T-helper 1 cell (primary cell): ENCODE results near the gene MRPS10.
"Not testable (repeated sequence)": the region's sequence is repeated elsewhere in the genome, so short reads cannot be mapped to it uniquely, and the experiment has no call there.

ENCODE experiments used
- DNase-seq, 5 donors: peaks; one replicate each; pipeline ENCODE4 v3.0.0-alpha.2; 2012 to 2020

The MRPS10 gene

DNA sequence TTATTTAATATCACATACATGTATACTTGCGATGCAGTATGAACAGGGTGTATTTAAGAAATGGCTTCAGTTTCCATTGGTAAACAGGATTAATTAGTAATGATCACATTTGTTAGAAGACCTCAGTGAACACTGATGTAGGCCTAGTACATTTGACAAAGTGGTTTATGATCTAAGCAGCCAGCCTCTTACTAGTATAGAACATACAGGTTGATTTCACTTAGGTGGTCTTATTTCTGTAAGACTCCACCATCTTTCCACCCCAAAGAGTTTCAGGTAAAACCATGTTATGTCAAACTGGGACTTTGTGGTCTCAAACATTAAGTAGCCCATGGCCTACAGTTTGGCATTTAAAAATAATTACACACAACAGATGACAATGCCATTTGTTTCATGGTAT is 20.2 kb upstream of the MRPS10 start:
- DNase-seq = no peak

DNA sequence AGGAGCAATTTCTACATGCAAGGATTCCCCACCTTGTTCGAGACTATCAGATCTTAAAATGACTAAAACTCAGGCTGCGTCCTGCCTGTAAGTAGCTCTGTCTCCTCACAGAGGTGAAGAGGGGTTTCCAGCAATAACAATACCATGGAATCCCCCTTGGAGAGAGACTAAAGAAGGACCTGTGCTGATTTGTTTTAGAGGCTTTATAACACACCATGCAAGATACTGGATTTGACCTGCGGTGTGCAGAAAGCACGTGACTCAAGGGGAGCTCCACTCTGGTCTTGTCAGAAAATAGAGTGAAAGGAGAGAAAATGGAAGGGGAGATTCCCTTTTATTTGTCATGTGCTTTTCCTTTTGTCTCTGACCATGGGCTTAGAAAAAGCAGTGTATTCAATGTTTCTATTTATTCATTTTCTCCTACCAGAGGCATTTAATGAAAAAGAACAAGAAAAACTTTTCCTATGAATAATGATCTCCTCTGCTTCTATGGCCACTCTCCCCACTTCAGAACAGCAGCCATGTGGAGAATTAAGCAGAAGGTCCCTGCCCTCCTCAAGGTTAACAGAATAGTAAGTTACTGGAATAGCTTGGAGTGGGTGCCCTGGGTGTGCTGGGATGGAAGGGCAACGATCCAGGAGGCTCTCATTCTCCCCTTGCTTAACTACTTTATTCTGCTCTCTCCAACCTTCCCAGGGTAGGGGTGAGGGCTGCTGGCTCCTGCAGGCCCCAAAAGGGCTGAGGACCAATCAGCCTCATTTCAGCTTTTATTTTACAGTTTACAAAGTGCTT is 19.2 kb upstream of the MRPS10 start:
- DNase-seq = no peak

DNA sequence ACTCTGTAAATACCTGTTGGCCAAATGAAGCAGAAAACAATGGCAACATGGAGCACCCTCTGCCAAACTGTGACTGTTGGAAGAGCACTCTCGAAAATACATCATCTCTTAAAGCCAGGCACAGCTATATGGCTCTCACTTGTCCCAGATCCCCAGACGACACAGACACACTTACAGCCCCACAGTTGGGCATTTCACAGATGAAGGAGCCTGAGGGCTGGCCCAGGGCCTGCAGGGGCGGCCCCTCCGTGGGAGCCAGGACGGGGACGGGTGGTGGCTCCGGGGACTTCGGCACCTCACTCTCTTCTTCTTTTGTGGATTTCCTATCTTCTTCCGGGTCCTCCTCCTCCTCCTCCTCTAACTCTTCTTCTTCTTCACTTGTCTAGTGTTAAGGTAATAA is 18.4 kb upstream of the MRPS10 start:
- no peak for DNase-seq

DNA sequence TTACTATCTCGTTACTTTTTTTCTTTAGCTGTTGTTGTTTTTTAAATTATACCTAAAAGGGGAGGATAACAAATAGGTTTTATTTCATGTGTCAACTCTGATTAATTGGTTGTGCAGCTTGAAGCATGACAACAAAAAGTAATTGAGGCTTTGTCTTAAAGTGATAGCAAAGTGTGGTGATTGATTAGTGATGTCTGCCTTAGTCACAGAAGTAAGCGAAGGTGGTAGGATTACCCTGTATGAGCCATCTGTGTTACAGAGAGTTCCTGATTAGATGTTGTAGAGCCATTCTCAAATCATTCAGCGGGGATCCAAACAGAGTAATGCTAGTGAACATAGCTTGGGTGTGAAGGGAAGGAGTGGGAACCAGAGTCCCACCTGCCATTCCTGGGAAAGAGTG is 14.4 kb upstream of the MRPS10 start:
- no peak for DNase-seq

- no peak for DNase-seq
Observed at GRCh38 chr6:42230345-42231321, 13.0 kb upstream of the MRPS10 start.

- no peak for DNase-seq
Observed at GRCh38 chr6:42229506-42230119, 12.0 kb upstream of the MRPS10 start.

DNA sequence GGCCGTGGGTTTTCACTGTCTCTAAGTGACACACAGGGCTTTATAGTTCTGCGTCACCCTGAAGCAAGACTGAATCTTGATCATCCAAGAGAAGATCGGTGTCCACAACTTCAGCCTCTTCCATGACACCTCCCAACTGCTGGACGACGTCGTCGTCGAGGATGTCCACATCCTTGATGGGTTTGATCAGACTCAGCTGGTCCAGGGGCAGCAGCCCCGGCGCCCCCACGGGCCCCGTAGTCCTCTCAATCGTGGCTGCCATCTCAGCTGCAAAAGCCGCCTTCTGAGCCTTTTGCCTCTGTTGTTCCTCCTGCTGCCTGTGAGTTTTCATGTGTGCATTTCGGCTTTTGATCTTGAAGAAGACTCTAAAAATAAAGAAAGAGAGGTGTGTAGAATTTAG is 10.6 kb upstream of the MRPS10 start:
- DNase-seq = no peak

DNA sequence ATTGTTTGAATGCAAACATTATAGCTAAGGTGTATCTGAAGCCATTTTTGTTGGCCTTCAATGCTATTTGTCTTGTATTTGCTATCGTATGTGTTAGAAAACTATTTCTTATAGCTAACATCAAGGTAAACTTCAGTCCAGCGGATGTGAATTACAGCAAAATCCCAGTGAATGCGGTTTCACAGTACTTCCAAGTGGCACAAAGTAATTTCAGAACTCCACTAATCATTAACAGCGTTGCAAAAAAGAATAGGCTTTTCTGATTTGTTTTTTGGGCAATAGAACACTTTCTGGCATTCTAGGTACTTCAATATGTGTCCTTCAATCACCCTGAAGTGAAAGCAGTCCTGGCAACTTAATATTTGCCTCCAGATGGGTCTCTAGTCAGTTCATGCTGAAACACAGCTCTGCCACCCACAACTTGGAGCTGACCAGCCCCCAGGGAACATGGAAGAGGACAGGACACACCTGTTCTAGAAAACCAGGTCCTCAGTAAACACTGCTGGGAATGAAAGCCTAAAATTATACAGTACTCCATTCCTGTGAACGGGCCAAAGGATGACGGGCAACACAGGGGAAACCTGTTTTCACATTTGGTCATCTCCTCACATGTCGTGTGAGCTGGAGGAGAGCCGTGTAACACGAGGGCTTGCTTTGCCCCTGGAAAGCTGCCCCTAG is 9.7 kb upstream of the MRPS10 start:
- no peak for DNase-seq

- no peak for DNase-seq
Observed at GRCh38 chr6:42226645-42227143, 9.0 kb upstream of the MRPS10 start.

DNA sequence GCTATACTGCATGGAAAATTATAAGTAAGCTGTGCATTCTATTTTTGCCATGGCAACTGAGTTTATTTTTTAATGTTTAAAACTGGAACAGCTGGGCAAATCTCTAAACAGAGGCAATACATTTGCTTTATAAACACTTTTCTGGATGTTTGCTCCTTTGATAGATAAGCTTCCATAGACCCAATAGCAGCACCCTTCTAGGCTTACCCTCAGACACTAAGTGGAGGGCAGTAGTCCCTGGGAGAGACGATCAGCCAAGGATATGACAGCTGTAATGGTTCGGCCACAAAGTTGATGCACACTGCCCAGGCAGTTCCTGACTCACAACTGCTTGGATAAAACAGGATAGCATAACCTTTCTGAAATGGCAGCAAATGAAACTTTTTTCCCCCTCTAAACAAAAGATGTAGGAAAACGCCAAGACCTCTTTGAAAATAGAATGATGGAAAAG is 8.5 kb upstream of the MRPS10 start:
- DNase-seq = no peak

GRCh38 chr6:42225419-42225818 is 7.8 kb upstream of the MRPS10 start:
- DNase-seq = no peak

DNA sequence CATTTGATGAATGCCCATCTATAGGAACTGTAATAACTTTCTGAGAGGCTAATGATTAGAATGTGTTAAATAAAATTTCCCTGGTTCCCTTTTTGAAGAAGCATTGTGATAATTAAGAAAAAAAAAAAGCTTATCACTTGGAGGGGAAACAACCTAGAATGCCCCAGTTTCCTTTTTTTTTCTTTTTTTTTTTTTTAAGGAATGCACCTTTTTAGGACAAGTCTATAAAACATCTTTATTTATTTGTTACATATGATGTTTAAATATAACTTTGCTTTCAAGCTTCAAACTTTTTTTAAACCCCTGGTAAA is 7.3 kb upstream of the MRPS10 start:
- DNase-seq = no peak

- peak in 1 of 5 donors; percentile 84 for DNase-seq
Observed at GRCh38 chr6:42224222-42225028, 6.8 kb upstream of the MRPS10 start.

- no peak for DNase-seq
Observed at GRCh38 chr6:42222448-42222847, 4.8 kb upstream of the MRPS10 start.

DNA sequence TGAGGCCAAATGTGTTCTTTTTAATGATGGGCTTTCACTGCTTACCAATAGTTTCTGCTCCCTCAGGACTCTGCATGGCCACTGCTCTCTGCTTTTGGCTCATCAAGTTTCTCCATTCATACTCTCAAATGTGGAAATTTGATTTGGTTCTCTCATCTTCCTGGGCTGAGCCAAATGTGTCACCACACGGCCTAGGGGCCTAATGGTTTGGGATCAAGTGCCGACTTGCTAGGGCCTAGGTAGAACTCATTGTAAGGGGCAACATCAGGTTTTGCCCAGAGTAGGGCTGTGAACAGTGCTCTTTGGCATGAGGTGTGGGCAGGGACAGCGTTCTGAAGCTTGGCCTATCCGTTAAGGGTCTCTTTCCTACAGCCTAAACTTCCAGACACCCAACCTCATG is 3.9 kb upstream of the MRPS10 start:
- DNase-seq = no peak

DNA sequence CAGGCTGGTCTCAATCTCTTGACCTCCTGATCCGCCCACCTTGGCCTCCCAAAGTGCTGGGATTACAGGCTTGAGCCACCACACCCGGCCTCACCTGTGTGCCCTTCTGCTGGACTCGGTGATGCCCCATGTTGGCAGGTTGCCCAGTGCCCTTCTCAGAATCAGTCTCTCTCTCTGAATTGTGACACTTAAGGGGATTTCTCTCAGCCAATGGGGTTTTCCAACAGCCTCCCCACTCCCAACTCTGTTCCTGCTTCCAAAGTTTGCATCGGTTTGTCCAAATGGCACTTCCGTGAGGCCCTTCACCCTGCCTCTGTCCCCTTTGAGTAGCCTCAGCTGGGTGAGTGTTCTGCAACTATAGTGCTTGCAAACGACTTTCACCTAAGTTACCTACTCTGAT is 3.1 kb upstream of the MRPS10 start:
- DNase-seq = no peak

DNA sequence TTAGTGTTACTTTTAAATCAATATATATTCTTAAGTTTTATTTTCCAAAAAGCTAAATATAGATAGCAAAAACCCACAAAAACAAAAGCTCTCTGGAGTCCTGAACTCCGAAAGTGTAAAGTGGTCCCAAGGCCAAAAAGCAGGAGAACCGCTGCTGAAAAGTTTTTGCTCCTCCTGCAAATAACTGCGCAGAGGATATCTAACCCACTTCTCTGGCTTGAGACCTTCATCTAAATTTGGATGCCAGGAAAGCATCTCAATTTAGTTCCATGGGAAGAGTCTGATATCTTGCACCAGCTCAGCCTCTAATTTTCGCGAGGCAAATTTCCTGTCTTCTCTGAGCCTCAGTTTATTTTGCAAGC is 523 bp downstream of the MRPS10 start:
- peak in 1 of 5 donors; percentile 5 for DNase-seq

- not testable (repeated sequence) for DNase-seq
Observed at GRCh38 chr6:42216495-42216894, 1.2 kb downstream of the MRPS10 start.

DNA sequence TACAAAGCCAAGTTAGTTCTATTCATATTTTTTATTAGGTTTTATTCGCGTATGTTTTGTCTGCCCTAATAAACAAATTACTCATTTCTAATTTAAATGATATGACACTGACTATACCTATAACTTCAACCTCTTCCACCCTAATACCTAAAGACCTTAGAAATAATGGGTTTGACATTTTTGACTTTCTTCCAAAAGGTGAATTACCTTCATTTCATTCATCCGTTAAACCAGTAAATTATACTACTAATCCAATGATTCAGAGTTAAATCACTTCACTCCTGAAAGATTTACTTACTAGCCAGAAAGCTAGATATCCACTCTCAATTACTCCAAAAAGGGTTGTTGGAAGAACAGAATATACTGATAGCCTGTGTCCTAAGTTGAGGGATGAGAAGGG is 5.2 kb downstream of the MRPS10 start:
- no peak for DNase-seq

- no peak for DNase-seq
Observed at GRCh38 chr6:42211726-42212125, 5.9 kb downstream of the MRPS10 start.

GRCh38 chr6:42210551-42210950 is 7.1 kb downstream of the MRPS10 start:
- DNase-seq = no peak

- not testable (repeated sequence) for DNase-seq
Observed at GRCh38 chr6:42207559-42207958, 10.1 kb downstream of the MRPS10 start.
